ENCODE measurements around the gene PRR20G.

DNA sequence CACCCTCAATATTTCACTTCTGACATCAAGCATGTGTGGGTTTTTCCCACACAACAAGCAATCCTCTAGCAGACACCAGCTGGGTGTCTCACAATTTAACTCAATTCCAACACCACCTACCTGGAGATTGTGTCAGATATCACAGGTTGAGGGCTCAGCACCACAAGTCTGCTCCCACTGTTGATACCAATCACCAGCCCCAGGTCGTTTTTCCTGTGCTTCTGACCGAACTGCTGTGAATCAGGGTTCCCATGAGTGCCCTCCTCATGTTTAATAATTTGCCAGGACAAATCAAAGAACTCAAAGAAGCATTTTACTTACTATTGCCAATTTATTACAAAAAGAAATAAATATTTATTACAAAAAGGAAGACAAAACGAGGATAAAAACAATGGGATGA is 25.0 kb upstream of the PRR20G start:
- TF ChIP-seq EZH2 (IDR thresholded peaks at IDR 0.05; ENCODE audit: low read length, missing control alignments): no peak
- TF ChIP-seq, protein P1, sequence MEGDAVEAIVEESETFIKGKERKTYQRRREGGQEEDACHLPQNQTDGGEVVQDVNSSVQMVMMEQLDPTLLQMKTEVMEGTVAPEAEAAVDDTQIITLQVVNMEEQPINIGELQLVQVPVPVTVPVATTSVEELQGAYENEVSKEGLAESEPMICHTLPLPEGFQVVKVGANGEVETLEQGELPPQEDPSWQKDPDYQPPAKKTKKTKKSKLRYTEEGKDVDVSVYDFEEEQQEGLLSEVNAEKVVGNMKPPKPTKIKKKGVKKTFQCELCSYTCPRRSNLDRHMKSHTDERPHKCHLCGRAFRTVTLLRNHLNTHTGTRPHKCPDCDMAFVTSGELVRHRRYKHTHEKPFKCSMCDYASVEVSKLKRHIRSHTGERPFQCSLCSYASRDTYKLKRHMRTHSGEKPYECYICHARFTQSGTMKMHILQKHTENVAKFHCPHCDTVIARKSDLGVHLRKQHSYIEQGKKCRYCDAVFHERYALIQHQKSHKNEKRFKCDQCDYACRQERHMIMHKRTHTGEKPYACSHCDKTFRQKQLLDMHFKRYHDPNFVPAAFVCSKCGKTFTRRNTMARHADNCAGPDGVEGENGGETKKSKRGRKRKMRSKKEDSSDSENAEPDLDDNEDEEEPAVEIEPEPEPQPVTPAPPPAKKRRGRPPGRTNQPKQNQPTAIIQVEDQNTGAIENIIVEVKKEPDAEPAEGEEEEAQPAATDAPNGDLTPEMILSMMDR (conservative IDR thresholded peaks at IDR 0.05 in 1 of 2, IDR thresholded peaks at IDR 0.05 in 1 of 2; ENCODE audit: low read depth in 1 of 2, low read length in 2 of 2): no peak

Data from fibroblast of lung (primary cell).